Activated T-helper 17 cell treated with anti-CD3 and anti-CD28 coated beads, Interleukin-2, amount 50 U/mL, for 72 hours (primary cell): Measurements from ENCODE around the gene FOCAD. TPM values are rescaled to one million over a fixed set of nuclear protein-coding genes. Genes with fewer than 3 reads are reported as not detected.
A peak's percentile ranks its signal among the peaks of the same experiment; 100 is the strongest.

Source experiments
- ATAC-seq: fragments of 150-1000 bp; cut with Tn5 transposase; replicated peaks from 2 replicates; pipeline ENCODE4 v1.10.0; 2021; ENCODE audit warnings: mild to moderate bottlenecking, moderate library complexity
- H3K27ac Mint-ChIP-seq: one replicate; pipeline ENCODE4 v1.8.0; 2022; ENCODE audit warnings: mixed read lengths
- H3K27me3 Mint-ChIP-seq: one replicate; pipeline ENCODE4 v1.8.0; 2022; ENCODE audit warnings: mixed read lengths
- H3K36me3 Mint-ChIP-seq: one replicate; pipeline ENCODE4 v1.8.0; 2022; ENCODE audit warnings: low read depth, mild to moderate bottlenecking, mixed read lengths
- H3K4me1 Mint-ChIP-seq: one replicate; pipeline ENCODE4 v1.8.0; 2022; ENCODE audit warnings: mixed read lengths
- H3K4me3 Mint-ChIP-seq: one replicate; pipeline ENCODE4 v1.8.0; 2022; ENCODE audit warnings: mild to moderate bottlenecking, mixed read lengths
- H3K9me3 Mint-ChIP-seq: one replicate; pipeline ENCODE4 v1.8.0; 2022; ENCODE audit warnings: mixed read lengths
- total RNA-seq, 2 donors: library from RNA; stranded (reverse); gene quantifications; one replicate each; pipeline ENCODE4 v1.2.3, GENCODE V29; 2022

The FOCAD gene
- total RNA-seq, 2 donors from 2014 or later: 21.6 to 33.8 TPM

DNA sequence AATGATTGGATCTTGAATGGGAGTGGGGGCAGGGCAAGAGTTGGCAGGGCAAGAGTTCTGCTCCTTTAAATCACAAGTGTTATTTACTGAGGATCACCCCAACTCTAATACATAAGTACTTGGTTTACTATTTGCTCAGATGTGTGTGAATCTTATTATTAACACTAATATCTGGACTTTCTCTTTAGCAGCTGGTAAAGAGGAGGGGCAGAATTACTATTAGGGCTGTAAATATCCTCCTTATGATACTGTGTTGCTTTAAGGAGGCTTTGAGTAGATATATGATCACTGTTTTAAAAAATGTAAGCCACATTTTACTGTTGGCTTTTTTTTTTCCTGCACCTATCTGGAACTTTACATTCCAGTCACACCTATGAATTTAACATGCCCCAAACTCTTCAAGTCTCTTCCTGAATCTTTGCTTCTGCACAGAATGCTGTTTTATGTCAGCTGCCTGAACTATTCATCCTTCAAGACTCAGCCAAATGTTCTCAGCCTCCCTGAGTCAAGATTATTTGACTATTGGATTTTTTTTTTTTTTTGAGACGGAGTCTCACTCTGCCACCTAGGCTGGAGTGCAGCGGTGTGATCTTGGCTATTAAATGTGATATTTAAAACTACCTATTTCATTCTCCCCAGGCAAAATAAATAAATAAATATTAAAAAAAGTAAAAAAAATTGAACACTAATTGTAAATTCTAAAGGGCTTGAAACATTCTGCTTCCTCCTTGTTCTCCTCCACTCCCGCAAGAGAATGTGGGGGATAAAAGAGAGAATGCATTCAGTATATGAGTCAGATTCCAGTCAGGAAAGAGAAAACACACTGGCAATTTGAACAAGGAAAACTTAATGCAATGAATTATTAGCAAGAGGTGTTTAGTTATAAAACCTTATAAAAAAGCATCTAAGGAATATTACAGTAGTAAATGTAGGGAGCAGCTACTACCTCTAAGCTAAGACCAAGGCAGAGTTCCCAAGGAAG, 99.3 kb downstream of the FOCAD start:
- no peak for ATAC-seq
- no peaks in the 10 kb centered on the region for H3K9me3 Mint-ChIP-seq

DNA sequence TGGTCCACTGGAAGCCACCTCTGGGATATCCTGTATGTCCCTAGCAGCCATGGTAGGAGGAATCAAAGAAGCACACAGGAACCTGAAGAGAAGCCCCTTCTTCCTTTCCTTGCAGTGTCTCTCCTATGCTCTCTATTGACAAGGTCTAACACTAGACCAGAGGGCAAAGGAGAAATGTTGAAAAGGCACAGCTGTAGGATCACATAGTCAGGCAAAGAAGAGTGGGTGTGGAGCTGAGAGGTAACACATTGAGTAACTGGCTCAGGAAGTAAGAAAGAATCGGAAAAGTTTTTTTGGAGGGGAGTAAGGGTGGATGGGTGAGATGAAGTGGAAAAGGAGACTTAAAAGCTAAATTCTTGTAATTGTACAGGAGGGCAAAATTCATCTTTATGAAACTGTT, 100.1 kb downstream of the FOCAD start:
- no peaks in the 10 kb centered on the region for H3K9me3 Mint-ChIP-seq
- H3K36me3 Mint-ChIP-seq: peaks cover 33% of the 10 kb centered on the region
- no peaks in the 10 kb centered on the region for H3K4me1 Mint-ChIP-seq
- H3K4me3 Mint-ChIP-seq: no peak overlapping the region
- no peak overlapping the region for H3K27ac Mint-ChIP-seq
- no peaks in the 10 kb centered on the region for H3K27me3 Mint-ChIP-seq
- no peak for ATAC-seq

More for the DNA sequence above, 99.3 kb downstream of the FOCAD start:
- H3K27me3 Mint-ChIP-seq: no peaks in the 10 kb centered on the region
- no peaks in the 10 kb centered on the region for H3K4me1 Mint-ChIP-seq
- H3K36me3 Mint-ChIP-seq: peaks cover 34% of the 10 kb centered on the region
- H3K4me3 Mint-ChIP-seq: no peak overlapping the region
- H3K27ac Mint-ChIP-seq: no peak overlapping the region

DNA sequence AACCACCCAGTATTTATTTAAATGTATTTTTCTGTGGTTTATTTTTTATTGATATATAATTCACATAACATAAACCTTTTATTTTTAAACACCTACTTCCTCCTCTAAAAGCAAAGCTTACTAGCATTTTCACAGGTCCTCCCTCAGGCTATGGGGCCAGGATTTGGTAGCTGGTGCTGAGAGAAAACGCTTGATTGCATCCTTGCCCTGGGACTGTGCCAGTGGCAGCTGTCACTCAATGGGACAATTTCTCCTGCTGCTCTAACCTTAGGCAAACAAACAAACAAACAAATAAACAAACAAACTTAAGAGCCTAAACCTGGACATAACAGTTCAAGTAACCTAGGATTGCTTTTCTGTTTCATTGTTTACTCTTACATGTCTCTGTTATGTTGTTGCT, 102.7 kb downstream of the FOCAD start:
- Mint-ChIP-seq H3K27me3 (no peaks in the 10 kb centered on the region), H3K4me1 (no peaks in the 10 kb centered on the region), H3K27ac (no peak overlapping the region), H3K9me3 (no peaks in the 10 kb centered on the region), H3K4me3 (no peak overlapping the region), H3K36me3 (peaks cover 41% of the 10 kb centered on the region)
- no peak for ATAC-seq

DNA sequence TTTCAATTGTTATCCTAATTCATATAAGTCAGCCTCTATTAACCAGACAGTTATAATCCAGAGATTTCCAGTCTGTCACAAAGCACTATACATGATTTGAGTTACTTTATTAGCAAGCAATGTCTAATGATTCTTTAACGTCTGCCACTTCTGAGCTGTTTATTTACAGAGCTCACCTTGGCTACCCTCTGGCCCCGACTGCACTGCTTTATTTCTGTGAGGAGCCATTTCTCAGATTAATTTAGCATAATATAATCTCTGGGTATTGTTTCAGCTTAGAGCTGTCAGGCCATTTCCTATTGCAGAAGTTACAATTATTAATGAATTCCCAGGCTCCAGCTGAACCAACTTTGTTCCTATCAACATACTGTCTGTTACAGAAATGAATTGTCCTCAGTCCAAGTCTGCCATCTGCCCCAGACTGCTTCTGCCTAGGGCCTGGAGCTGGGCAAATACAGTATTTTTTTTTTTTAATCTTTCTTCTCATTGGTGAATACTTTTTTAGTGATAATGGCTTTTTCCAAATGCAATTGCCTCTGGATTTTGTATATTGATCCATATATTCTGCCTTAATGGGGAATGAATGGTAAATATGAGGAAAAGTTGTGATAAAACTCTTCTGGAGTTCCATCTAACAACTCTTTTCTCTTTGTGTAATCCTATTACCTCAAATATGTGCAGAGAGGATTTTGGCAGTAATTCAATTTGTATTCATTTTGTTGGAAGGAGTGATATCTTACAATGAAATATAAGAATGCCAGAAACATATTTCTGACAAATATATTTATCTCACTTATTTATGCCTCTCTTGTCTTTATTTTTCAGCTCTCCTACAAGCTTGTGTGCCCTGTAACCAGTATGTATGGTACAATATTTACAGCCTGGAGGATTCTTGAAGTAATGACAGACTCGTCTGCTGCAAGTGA, 104.7 kb downstream of the FOCAD start:
- H3K4me1 Mint-ChIP-seq: no peaks in the 10 kb centered on the region
- no peak overlapping the region for H3K27ac Mint-ChIP-seq
- no peak overlapping the region for H3K4me3 Mint-ChIP-seq
- no peak for ATAC-seq
- peaks cover 30% of the 10 kb centered on the region for H3K36me3 Mint-ChIP-seq
- H3K9me3 Mint-ChIP-seq: no peaks in the 10 kb centered on the region
- H3K27me3 Mint-ChIP-seq: no peaks in the 10 kb centered on the region

DNA sequence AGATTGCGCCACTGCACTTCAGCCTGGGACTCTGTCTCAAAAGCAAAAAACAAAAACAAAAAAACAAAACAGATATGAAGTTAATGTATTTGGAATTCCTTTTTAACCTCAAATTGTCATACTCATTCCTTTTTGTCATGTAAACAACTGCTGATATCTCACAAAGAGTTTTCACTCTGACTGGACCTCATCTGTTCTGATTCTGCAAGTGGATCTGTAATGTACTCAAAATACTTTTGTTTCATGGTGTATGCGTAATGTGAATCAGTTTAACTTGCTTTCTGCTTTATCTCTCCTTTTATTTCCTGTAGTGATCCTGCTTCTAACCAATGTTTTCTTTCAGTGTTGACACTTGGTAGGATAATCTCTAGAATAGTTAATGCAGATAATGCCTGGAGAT, 106.7 kb downstream of the FOCAD start:
- H3K4me3 Mint-ChIP-seq: no peak overlapping the region
- H3K27me3 Mint-ChIP-seq: no peaks in the 10 kb centered on the region
- peaks cover 25% of the 10 kb centered on the region for H3K36me3 Mint-ChIP-seq
- no peak overlapping the region for H3K27ac Mint-ChIP-seq
- no peak for ATAC-seq
- no peaks in the 10 kb centered on the region for H3K4me1 Mint-ChIP-seq
- H3K9me3 Mint-ChIP-seq: no peaks in the 10 kb centered on the region

DNA sequence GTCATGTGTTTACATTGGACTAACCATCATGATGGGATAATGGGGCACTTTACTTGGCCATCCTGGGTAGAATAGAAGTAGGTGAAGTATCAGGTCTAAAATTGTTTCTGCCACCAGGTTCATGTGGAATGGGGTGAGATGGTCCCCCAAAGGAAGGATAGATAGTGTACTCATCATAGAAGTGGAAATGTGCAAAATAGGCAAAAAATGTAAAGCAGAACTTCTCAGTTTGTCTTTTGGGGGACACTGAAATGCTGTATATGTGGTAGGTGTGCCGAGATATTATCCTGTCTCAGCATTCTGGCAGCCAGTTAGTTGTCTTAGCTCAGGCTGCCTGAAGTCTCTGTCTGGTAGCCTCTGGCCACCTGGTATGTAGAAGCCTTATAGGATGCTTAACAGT, 107.6 kb downstream of the FOCAD start:
- H3K27me3 Mint-ChIP-seq: no peaks in the 10 kb centered on the region
- H3K36me3 Mint-ChIP-seq: peaks cover 24% of the 10 kb centered on the region
- H3K4me3 Mint-ChIP-seq: no peak overlapping the region
- no peaks in the 10 kb centered on the region for H3K9me3 Mint-ChIP-seq
- H3K27ac Mint-ChIP-seq: no peak overlapping the region
- ATAC-seq: no peak
- no peaks in the 10 kb centered on the region for H3K4me1 Mint-ChIP-seq

DNA sequence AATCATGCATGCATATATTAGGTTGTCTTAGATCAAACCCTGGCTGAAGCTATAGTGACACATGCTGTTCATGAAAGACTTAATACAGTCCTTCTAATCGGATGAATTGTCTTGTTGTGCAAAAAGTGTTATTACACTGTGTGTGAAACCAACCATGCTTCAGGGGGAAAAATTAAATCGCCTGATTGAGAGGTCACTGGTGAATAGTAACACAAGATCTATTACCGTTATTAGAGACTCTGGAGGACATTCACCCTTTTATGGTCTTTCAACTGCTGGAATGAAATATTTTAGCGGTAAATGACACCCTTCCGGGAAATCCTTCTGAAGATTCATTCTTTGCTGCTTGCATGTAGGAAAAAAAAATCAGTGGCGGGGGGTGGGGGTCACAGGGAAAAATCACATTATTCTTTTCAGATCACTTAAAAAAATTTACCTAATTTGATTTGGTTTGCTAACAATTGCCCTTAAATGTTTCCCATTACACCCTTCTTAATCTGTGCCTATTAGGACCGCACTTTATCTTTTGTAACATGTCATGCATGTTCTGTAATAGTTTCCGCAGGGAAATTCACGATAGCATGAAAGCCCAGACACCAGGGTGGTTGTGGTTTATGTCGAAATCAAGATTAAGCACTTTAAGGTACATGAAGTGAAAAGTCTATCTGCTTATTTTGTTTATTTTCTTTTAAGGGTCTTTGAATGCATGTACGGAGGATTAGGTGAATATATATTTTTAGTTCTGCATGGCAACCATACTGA, 120.6 kb downstream of the FOCAD start:
- Mint-ChIP-seq H3K9me3 (no peaks in the 10 kb centered on the region), H3K36me3 (no peaks in the 10 kb centered on the region), H3K27ac (no peak overlapping the region), H3K27me3 (no peaks in the 10 kb centered on the region), H3K4me3 (no peak overlapping the region), H3K4me1 (no peaks in the 10 kb centered on the region)
- no peak for ATAC-seq

DNA sequence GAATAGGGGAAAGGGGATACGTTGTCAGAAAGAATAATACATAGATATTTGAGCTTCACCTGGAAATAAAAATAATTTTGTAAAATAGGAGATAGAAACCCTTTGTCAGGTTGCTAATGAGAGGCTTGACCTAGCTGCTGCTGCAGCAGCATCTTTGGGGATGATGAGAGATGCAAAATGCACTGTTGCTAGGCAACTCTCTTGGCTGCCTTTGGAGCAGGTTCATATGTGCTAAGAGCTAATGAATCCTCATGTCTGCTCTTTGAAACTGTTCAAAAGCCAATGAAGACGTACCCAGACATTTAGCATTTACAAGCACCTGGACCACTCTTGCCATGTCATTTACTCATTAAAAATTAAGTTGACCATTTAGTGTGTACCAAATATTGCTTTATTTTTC, 121.7 kb downstream of the FOCAD start:
- Mint-ChIP-seq H3K36me3 (no peaks in the 10 kb centered on the region), H3K4me3 (no peak overlapping the region), H3K9me3 (no peaks in the 10 kb centered on the region), H3K27me3 (no peaks in the 10 kb centered on the region), H3K27ac (no peak overlapping the region), H3K4me1 (no peaks in the 10 kb centered on the region)
- no peak for ATAC-seq

DNA sequence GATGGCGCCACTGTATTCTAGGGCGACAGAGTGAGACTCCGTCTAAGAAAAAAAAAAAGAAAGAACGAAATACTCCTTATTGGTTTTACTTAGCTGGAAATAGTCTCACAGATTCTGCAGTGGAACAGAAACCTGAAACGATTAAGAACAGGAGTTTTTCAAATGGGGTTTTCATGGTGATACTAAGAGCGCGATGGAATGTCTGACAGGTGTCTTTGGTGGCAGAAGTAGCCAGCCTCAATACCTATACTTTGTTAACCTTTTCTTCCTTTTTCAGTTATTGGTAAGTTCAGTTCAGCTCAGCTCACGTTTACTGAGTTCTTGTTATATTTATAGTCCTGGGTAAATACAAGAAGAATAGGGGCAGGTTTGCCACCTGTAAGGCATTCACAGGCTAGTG, 123.9 kb downstream of the FOCAD start:
- Mint-ChIP-seq H3K4me3 (no peak overlapping the region), H3K36me3 (no peaks in the 10 kb centered on the region), H3K9me3 (no peaks in the 10 kb centered on the region), H3K4me1 (no peaks in the 10 kb centered on the region), H3K27me3 (no peaks in the 10 kb centered on the region), H3K27ac (no peak overlapping the region)
- no peak for ATAC-seq

DNA sequence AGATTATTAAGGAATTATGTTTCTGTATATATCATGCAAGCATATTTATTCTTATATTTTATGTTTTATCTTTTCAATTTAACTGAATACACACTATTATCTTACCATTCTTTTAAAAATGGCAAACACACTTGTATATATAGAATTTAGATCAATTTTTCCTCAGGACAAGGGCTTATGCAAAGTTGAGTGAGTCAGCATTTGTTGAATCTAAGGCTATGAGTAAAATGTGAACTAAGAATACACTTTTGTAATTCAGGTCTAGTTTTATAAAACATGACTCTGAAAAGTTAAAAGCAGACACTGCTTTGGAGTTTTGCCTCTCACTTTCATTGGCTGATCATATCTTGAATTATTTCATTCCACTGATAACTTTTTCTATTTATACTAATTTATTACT, 127.8 kb downstream of the FOCAD start:
- no peak for ATAC-seq
- Mint-ChIP-seq H3K9me3 (no peaks in the 10 kb centered on the region), H3K4me1 (no peaks in the 10 kb centered on the region), H3K36me3 (no peaks in the 10 kb centered on the region), H3K27ac (no peak overlapping the region), H3K27me3 (no peaks in the 10 kb centered on the region), H3K4me3 (no peak overlapping the region)

DNA sequence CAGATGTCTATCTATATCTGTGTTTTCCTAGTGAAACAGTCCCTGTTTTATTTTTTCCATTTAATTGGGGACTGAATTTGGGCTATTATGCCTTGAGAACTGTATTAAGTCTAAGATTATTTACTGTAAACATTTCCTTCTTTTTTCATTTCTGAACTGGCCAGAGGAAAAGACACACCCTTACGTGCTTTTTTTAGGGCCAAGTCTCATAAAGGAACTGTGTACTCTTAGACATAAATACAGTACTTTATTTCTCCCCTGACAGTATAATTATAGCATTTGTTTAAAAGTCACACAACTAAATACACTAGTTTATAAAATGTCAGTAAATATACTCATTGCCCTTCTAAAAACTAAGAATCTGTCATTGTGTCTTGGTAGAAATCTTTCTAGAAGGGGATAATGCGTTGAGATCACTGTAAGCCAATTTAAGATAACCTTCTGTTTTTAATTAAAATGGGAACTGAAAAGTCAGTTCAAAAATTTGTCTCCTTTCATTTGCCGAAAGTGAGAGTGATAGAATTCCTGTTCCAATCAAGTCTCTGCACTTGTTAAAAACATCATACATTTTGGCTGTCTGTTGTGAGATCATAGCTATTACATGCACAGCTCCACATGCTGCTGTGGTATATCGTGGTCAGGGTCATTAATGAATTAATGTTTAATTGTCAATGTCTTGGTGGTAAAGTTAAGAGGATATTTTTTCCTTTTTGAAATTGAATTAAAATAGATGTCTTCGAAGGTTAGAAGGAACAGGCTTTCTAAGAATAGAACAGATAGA, 132.1 kb downstream of the FOCAD start:
- Mint-ChIP-seq H3K27ac (no peak overlapping the region), H3K4me1 (no peaks in the 10 kb centered on the region), H3K27me3 (no peaks in the 10 kb centered on the region), H3K9me3 (no peaks in the 10 kb centered on the region), H3K36me3 (no peaks in the 10 kb centered on the region), H3K4me3 (no peak overlapping the region)
- no peak for ATAC-seq

DNA sequence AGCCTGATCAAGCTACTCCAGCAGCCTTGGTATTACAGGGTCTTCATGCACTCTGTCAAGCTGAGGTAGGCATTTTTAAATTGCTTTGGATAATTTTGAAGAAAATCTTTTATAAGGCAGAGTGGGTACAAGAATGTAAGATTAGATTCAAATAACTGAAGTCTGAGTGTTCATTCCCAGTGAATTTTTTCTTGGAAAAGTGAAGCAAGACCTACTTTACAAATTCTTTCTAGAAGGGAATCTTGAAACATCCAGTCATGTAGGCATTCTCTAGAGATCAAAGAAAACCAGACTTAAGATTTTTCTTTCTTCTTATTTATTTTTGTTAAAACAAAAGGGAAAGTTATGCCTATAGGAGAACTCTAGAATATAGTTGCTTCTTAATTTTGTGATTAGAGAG, 139.0 kb downstream of the FOCAD start:
- no peak overlapping the region for H3K27ac Mint-ChIP-seq
- peaks cover 3% of the 10 kb centered on the region for H3K9me3 Mint-ChIP-seq
- H3K4me3 Mint-ChIP-seq: no peak overlapping the region
- H3K27me3 Mint-ChIP-seq: no peaks in the 10 kb centered on the region
- ATAC-seq: no peak
- H3K4me1 Mint-ChIP-seq: no peaks in the 10 kb centered on the region
- H3K36me3 Mint-ChIP-seq: peaks cover 49% of the 10 kb centered on the region

DNA sequence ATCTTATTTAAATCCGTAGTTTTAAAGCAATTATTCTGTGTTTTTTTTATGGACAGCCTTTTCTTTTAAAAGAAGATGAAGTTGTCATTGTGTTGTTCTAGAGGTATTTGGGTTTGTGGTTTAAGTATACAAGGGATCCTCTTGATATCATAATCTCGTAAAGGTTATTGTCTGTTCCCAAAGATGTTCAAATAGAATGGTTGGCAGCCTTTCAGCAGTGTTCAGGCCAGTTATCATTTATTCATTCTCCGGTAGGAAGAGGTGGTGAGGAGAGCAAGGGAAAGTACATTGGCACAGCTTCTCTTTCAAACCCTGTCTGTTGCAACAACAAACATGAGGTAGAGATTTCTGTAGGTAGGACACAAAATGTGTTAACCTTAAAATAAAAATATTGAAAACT, 147.0 kb downstream of the FOCAD start:
- no peak overlapping the region for H3K4me3 Mint-ChIP-seq
- no peaks in the 10 kb centered on the region for H3K4me1 Mint-ChIP-seq
- no peak for ATAC-seq
- H3K36me3 Mint-ChIP-seq: peaks cover 19% of the 10 kb centered on the region
- peaks cover 3% of the 10 kb centered on the region for H3K9me3 Mint-ChIP-seq
- H3K27ac Mint-ChIP-seq: no peak overlapping the region
- no peaks in the 10 kb centered on the region for H3K27me3 Mint-ChIP-seq

DNA sequence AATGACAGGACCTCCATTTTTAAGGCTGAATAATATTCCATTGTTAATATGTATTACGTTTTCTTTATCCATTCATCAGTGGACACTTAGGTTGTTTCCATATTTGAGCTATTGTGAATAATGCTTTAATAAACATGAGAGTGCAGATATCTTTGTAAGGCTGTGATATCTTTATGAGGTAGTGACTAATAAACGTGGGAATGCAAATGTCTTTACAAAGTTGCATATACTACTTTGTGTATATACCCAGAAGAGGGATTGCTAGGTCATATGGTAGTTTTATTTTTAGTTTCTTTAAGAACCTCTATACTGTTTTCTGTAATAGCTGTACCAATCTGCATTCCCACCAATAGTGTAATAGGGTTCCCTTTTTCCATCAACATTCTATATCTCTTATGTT, 148.7 kb downstream of the FOCAD start:
- peaks cover 2% of the 10 kb centered on the region for H3K36me3 Mint-ChIP-seq
- H3K4me3 Mint-ChIP-seq: no peak overlapping the region
- H3K9me3 Mint-ChIP-seq: no peaks in the 10 kb centered on the region
- no peaks in the 10 kb centered on the region for H3K4me1 Mint-ChIP-seq
- no peak overlapping the region for H3K27ac Mint-ChIP-seq
- peak; percentile 21 for ATAC-seq
- H3K27me3 Mint-ChIP-seq: no peaks in the 10 kb centered on the region
